H9 (cell line): Measurements from ENCODE around the gene DCX. TPM values are rescaled to one million over a fixed set of nuclear protein-coding genes. Genes with fewer than 3 reads are reported as not detected.

Source experiments
- DNase-seq: peaks from one replicate; pipeline ENCODE4 v3.0.0-alpha.2; 2017
- H2AFZ ChIP-seq: one replicate; pipeline ENCODE4 v1.6.1; 2013; ENCODE audit warnings: mild to moderate bottlenecking, low read length, control low read depth, moderate library complexity
- H2AK5ac ChIP-seq: 2 replicates; pipeline ENCODE4 v1.6.1; 2013; ENCODE audit warnings: low read length, control low read depth, mixed read lengths; ENCODE audit not compliant: insufficient read length
- H2BK120ac ChIP-seq: one replicate; pipeline ENCODE4 v1.6.1; 2013; ENCODE audit warnings: low read depth, mild to moderate bottlenecking, low read length, control low read depth, inconsistent platforms; ENCODE audit not compliant: poor library complexity, severe bottlenecking
- H2BK12ac ChIP-seq: 2 replicates; pipeline ENCODE4 v1.6.1; 2013; ENCODE audit warnings: low read length, control low read depth, mixed read lengths, low read depth; ENCODE audit not compliant: insufficient read length
- H2BK15ac ChIP-seq: 2 replicates; pipeline ENCODE4 v1.6.1; 2013; ENCODE audit warnings: low read depth, low read length, control low read depth
- H2BK20ac ChIP-seq: one replicate; pipeline ENCODE4 v1.6.1; 2013; ENCODE audit warnings: low read depth, mild to moderate bottlenecking, low read length, control low read depth, inconsistent platforms; ENCODE audit not compliant: poor library complexity, severe bottlenecking
- H2BK5ac ChIP-seq: 2 replicates; pipeline ENCODE4 v1.6.1; 2013; ENCODE audit warnings: low read length, control low read depth, mixed read lengths; ENCODE audit not compliant: insufficient read length
- H3K14ac ChIP-seq: 2 replicates; pipeline ENCODE4 v1.6.1; 2013; ENCODE audit warnings: low read length, control low read depth; ENCODE audit not compliant: insufficient read depth
- H3K18ac ChIP-seq: 2 replicates; pipeline ENCODE4 v1.6.1; 2013; ENCODE audit warnings: low read depth, mild to moderate bottlenecking, mixed read lengths, low read length, control low read depth; ENCODE audit not compliant: insufficient read length
- H3K23ac ChIP-seq: 2 replicates; pipeline ENCODE4 v1.6.1; 2013; ENCODE audit warnings: low read length, control low read depth, mixed read lengths, low read depth; ENCODE audit not compliant: insufficient read length
- H3K23me2 ChIP-seq: 2 replicates; pipeline ENCODE4 v1.6.1; 2013; ENCODE audit warnings: low read depth, mild to moderate bottlenecking, mixed read lengths, low read length, control low read depth; ENCODE audit not compliant: insufficient read length, poor library complexity, severe bottlenecking
- H3K27ac ChIP-seq: 2 replicates; pipeline ENCODE4 v1.5.1; 2013; ENCODE audit warnings: low read length, control low read depth, mixed read lengths, low read depth; ENCODE audit not compliant: insufficient read length
- H3K27me3 ChIP-seq: 2 replicates; pipeline ENCODE4 v1.6.1; 2013; ENCODE audit warnings: low read length, control low read depth, inconsistent platforms; ENCODE audit not compliant: insufficient read depth
- H3K4ac ChIP-seq: 2 replicates; pipeline ENCODE4 v1.6.1; 2013; ENCODE audit warnings: low read depth, mild to moderate bottlenecking, control low read depth, inconsistent platforms, low read length, moderate library complexity
- H3K4me1 ChIP-seq: 2 replicates; pipeline ENCODE4 v1.6.1; 2013; ENCODE audit warnings: low read length, control low read depth, inconsistent platforms; ENCODE audit not compliant: insufficient read depth
- H3K4me2 ChIP-seq: 2 replicates; pipeline ENCODE4 v1.6.1; 2013; ENCODE audit warnings: low read length, control low read depth, mixed read lengths; ENCODE audit not compliant: insufficient read length, insufficient read depth
- H3K56ac ChIP-seq: 2 replicates; pipeline ENCODE4 v1.6.1; 2013; ENCODE audit warnings: low read depth, mild to moderate bottlenecking, mixed read lengths, low read length, control low read depth; ENCODE audit not compliant: insufficient read length
- H3K79me1 ChIP-seq: 2 replicates; pipeline ENCODE4 v1.6.1; 2013; ENCODE audit warnings: low read depth, mild to moderate bottlenecking, moderate library complexity, low read length, control low read depth, inconsistent platforms; ENCODE audit not compliant: insufficient read depth, poor library complexity, severe bottlenecking
- H3K79me2 ChIP-seq: 2 replicates; pipeline ENCODE4 v1.6.1; 2013; ENCODE audit warnings: low read length, control low read depth, inconsistent platforms; ENCODE audit not compliant: insufficient read depth
- H3K9ac ChIP-seq: 2 replicates; pipeline ENCODE4 v1.6.1; 2013; ENCODE audit warnings: low read length, control low read depth, mixed read lengths; ENCODE audit not compliant: insufficient read length; ENCODE audit errors: extremely low read depth
- H3K9me3 ChIP-seq: one replicate; pipeline ENCODE4 v1.6.1; 2013; ENCODE audit warnings: low read depth, low read length, inconsistent platforms; ENCODE audit not compliant: control insufficient read depth
- H3T11ph ChIP-seq: one replicate; pipeline ENCODE4 v1.6.1; 2013; ENCODE audit warnings: mild to moderate bottlenecking, low read length, control low read depth, inconsistent platforms
- H4K20me1 ChIP-seq: one replicate; pipeline ENCODE4 v1.6.1; 2013; ENCODE audit not compliant: control insufficient read depth, insufficient read length, insufficient read depth
- H4K5ac ChIP-seq: 2 replicates; pipeline ENCODE4 v1.6.1; 2013; ENCODE audit warnings: low read depth, mild to moderate bottlenecking, mixed read lengths, low read length, control low read depth; ENCODE audit not compliant: insufficient read length
- H4K8ac ChIP-seq: replicated peaks from 2 replicates; pipeline ENCODE4 v1.6.1; 2013; ENCODE audit warnings: low read length, control low read depth, mixed read lengths, low read depth; ENCODE audit not compliant: insufficient read length
- H4K91ac ChIP-seq: 2 replicates; pipeline ENCODE4 v1.6.1; 2013; ENCODE audit warnings: low read depth, mild to moderate bottlenecking, moderate library complexity, mixed read lengths, low read length, control low read depth; ENCODE audit not compliant: insufficient read length
- H3K27ac Mint-ChIP-seq, 3 experiments: 2 replicates in 2 of 3; 3 replicates in 1 of 3; pipeline ENCODE4 v1.8.0; 2020 to 2021; ENCODE audit warnings: mixed read lengths in 3 of 3, mild to moderate bottlenecking in 1 of 3, moderate library complexity in 1 of 3
- H3K27me3 Mint-ChIP-seq: 2 replicates; pipeline ENCODE4 v1.8.0; 2021; ENCODE audit warnings: low read depth, mild to moderate bottlenecking, moderate library complexity, mixed read lengths
- H3K36me3 Mint-ChIP-seq, 3 experiments: 2 replicates in 2 of 3; 3 replicates in 1 of 3; pipeline ENCODE4 v1.8.0; 2020 to 2021; ENCODE audit warnings: low read depth in 3 of 3, mixed read lengths in 3 of 3; ENCODE audit not compliant: insufficient read depth in 1 of 3
- H3K4me1 Mint-ChIP-seq, 2 experiments: 2 replicates each; pipeline ENCODE4 v1.8.0; 2020; ENCODE audit warnings: mixed read lengths in 2 of 2
- H3K4me3 Mint-ChIP-seq, 2 experiments: 2 replicates in 1 of 2; 3 replicates in 1 of 2; pipeline ENCODE4 v1.8.0; 2020 to 2021; ENCODE audit warnings: mild to moderate bottlenecking in 2 of 2, mixed read lengths in 2 of 2, moderate library complexity in 1 of 2
- H3K9me3 Mint-ChIP-seq, 2 experiments: 2 replicates in 1 of 2; 3 replicates in 1 of 2; pipeline ENCODE4 v1.8.0; 2020; ENCODE audit warnings: mild to moderate bottlenecking in 2 of 2, mixed read lengths in 2 of 2, moderate library complexity in 1 of 2
- CTCF ChIP-seq: fragments of 200-600 bp; sonication (generic); conservative IDR thresholded peaks from 3 replicates; pipeline ENCODE4 v1.8.0; 2021; ENCODE audit warnings: antibody characterized with exemption, mild to moderate bottlenecking
- WGBS: extraction: QIAGEN DNeasy Blood & Tissue Kit; methylation state at CpG from one replicate; pipeline ENCODE4 v1.1.7; 2013; ENCODE audit warnings: missing lambda C conversion rate, low lambda C conversion rate, mixed read lengths; ENCODE audit not compliant: insufficient read length; ENCODE audit errors: extremely low coverage; 5-methylcytosine and 5-hydroxymethylcytosine counted together
- total RNA-seq: library from RNA; stranded (reverse); gene quantifications from 2 replicates; pipeline ENCODE4 v1.2.1, GENCODE V29; 2021

DCX gene
- total RNA-seq, 1 experiment from 2014 or later: 2.0 TPM

GRCh38 chrX:111445485-111445884, 33.5 kb upstream of the DCX start:
- Histone ChIP-seq H4K5ac (no peak overlapping the region), H2BK15ac (no peak overlapping the region), H4K91ac (no peak overlapping the region), H3K79me1 (no peaks in the 10 kb centered on the region), H3K9ac (no peak overlapping the region), H2AFZ (no peak overlapping the region), H3K23me2 (no peaks in the 10 kb centered on the region), H3K18ac (no peak overlapping the region), H3T11ph (no peak overlapping the region), H3K27me3 (no peaks in the 10 kb centered on the region), H3K27ac (no peak overlapping the region), H2BK12ac (no peak overlapping the region), H4K20me1 (no peaks in the 10 kb centered on the region), H3K4ac (no peak overlapping the region), H3K23ac (no peak overlapping the region), H3K4me1 (no peaks in the 10 kb centered on the region), H3K4me2 (no peak overlapping the region), H3K79me2 (no peaks in the 10 kb centered on the region), H2BK5ac (no peak overlapping the region), H2BK120ac (no peak overlapping the region), H2AK5ac (no peak overlapping the region), H3K9me3 (no peaks in the 10 kb centered on the region), H2BK20ac (no peak overlapping the region), H3K56ac (no peak overlapping the region), H4K8ac (no peak overlapping the region), H3K14ac (no peak overlapping the region)
- H3K4me3 Mint-ChIP-seq: no peak overlapping the region
- H3K27me3 Mint-ChIP-seq: no peaks in the 10 kb centered on the region
- no peaks in the 10 kb centered on the region for H3K9me3 Mint-ChIP-seq
- H3K27ac Mint-ChIP-seq: no peak overlapping the region
- H3K4me1 Mint-ChIP-seq: peaks cover 10 to 12% of the 10 kb centered on the region in 2 experiments
- H3K36me3 Mint-ChIP-seq: no peaks in the 10 kb centered on the region
- no CpG with 5 or more reads among the region's 3 CpGs for WGBS
- TF ChIP-seq CTCF: peak; percentile 81
- no peak for DNase-seq
